ENCODE measurements around the gene SPINK7. TPM values are rescaled to one million over a fixed set of nuclear protein-coding genes. Genes with fewer than 3 reads are reported as not detected.
A peak's percentile ranks its signal among the peaks of the same experiment; 100 is the strongest.
"Not testable (repeated sequence)": the region's sequence is repeated elsewhere in the genome, so short reads cannot be mapped to it uniquely, and the experiment has no call there.

SPINK7 gene
- total RNA-seq, 3 donors from 2014 or later: not detected

DNA sequence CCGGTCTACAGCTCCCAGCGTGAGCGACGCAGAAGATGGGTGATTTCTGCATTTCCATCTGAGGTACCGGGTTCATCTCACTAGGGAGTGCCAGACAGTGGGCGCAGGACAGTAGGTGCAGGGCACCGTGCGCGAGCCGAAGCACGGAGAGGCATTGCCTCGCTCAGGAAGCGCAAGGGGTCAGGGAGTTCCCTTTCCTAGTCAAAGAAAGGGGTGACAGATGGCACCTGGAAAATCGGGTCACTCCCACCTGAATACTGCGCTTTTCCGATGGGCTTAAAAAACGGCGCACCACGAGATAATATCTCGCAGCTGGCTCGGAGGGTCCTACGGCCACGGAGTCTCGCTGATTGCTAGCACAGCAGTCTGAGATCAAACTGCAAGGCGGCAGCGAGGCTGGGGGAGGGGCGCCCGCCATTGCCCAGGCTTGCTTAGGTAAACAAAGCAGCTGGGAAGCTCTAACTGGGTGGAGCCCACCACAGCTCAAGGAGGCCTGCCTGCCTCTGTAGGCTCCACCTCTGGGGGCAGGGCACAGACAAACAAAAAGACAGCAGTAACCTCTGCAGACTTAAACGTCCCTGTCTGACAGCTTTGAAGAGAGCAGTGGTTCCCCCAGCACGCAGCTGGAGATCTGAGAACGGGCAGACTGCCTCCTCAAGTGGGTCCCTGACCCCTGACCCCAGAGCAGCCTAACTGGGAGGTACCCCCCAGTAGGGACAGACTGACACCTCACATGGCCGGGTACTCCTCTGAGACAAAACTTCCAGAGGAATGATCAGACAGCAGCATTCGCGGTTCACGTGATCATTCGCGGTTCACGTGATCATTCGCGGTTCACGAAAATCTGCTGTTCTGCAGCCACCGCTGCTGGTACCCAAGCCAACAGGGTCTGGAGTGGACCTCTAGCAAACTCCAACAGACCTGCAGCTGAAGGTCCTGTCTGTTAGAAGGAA lies 8.1 kb downstream of the SPINK7 start:
- not testable (repeated sequence) for ATAC-seq; H3K4me1 Mint-ChIP-seq (ENCODE audit: low read depth); H3K9me3 Mint-ChIP-seq; H3K36me3 Mint-ChIP-seq (ENCODE audit: insufficient read depth); DNase-seq; H3K27me3 Mint-ChIP-seq (ENCODE audit: low read depth)
- H3K4me3 Mint-ChIP-seq: peak overlapping the region; percentile 79

DNA sequence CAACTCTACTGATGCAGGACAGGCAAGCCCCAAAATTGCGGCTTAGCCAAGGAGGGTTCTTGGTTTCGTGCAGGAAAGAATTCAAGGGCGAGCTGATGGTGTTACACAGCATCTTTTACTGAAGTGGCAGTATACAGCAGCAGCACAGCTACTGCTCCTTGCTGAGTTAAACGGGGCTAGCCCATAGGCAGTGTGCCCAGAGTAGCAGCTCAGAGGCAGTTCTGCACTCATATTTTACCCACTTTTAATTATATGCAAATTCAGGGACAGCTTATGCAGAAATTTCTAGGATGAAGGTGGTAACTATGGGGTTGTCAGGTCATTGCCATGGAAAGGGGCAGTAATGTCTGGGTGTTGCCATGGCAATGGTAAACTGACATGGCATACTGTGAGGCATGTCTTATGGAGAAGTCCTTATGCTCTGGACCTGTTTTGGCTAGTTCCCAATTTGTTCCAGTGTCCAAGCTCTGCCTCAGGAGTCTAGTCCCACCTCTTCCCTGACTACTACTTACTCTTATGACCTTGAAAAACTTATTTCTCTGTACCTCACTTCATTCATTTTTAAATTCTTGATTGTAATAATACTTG lies 21.1 kb downstream of the SPINK7 start:
- no peak for ATAC-seq
- no peak for DNase-seq
- Mint-ChIP-seq H3K4me1 (ENCODE audit: low read depth) (no peaks in the 10 kb centered on the region), H3K36me3 (ENCODE audit: insufficient read depth) (peaks cover 3% of the 10 kb centered on the region), H3K9me3 (peaks cover 19% of the 10 kb centered on the region), H3K4me3 (no peak overlapping the region), H3K27me3 (ENCODE audit: low read depth) (peaks cover 3% of the 10 kb centered on the region)

DNA sequence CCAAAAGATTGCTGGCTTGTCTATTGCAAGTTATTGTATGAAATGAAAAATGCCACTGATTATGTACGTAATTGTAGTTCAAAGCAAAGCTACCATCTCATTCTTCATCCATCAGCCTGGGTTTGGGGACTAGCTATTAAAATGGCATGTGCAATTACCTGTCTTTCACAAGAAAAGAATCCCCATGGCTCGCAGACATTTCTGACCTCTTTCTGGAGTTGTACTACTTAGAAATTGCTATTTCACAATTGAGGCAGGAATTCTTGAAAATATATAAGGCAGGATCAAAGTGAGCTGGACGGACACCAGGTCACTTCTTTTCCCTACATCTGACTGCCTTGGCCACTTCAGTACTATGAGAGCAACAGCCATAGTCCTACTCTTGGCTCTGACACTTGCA lies 23.0 kb downstream of the SPINK7 start, which contains the start of gene SPINK9:
Gene SPINK9 (plus strand): TSS at position 301 of the 400 bp plus-strand sequence. CDS start 55 bp downstream, at position 356.
- H3K4me1 Mint-ChIP-seq (ENCODE audit: low read depth): no peaks in the 10 kb centered on the region

DNA sequence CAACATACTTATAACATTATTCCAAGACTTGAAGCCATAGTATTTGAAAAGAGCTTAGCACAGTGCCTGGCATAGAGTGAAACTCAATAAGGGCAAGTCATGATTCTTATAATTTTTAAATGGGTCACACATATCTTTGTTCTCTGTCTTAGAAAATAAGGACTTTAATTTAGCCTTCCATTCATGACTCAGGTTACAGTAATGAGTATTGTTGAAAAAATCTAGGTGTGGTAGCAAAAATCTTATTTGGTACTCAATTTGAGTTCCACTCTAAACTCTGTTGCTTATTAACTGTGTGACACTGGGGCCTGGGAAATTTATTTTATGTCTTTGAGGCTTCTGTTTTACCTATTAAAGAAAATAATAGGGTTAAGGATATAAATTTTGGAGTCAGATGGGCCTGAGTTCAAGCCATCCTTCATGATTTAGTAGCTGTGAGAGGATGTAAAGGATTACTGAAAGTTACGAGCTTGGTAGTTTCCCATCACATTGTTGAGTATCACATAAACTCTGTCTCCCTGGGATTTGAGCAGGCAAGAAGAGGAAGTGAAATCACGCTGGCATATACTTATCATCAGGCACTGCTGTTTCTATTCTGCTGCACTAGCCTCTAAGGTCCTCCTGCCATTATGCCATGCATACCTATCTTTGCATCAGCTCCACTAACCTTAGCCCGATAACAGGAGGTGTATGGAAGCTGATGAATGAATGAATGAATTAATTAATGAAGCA lies 24.6 kb downstream of the SPINK7 start:
- Mint-ChIP-seq H3K4me3 (no peak overlapping the region), H3K27me3 (ENCODE audit: low read depth) (no peaks in the 10 kb centered on the region), H3K4me1 (ENCODE audit: low read depth) (no peaks in the 10 kb centered on the region), H3K9me3 (no peaks in the 10 kb centered on the region), H3K36me3 (ENCODE audit: insufficient read depth) (peaks cover 2% of the 10 kb centered on the region)
- ATAC-seq: no peak
- no peak for DNase-seq

More for the DNA sequence above, 23.0 kb downstream of the SPINK7 start, which contains the start of gene SPINK9:
- H3K9me3 Mint-ChIP-seq: peaks cover 7% of the 10 kb centered on the region
- peaks cover 1% of the 10 kb centered on the region for H3K27me3 Mint-ChIP-seq (ENCODE audit: low read depth)
- peaks cover 3% of the 10 kb centered on the region for H3K36me3 Mint-ChIP-seq (ENCODE audit: insufficient read depth)
- H3K4me3 Mint-ChIP-seq: no peak within 1 kb of the TSS
- ATAC-seq (no peak), DNase-seq (no peak)

DNA sequence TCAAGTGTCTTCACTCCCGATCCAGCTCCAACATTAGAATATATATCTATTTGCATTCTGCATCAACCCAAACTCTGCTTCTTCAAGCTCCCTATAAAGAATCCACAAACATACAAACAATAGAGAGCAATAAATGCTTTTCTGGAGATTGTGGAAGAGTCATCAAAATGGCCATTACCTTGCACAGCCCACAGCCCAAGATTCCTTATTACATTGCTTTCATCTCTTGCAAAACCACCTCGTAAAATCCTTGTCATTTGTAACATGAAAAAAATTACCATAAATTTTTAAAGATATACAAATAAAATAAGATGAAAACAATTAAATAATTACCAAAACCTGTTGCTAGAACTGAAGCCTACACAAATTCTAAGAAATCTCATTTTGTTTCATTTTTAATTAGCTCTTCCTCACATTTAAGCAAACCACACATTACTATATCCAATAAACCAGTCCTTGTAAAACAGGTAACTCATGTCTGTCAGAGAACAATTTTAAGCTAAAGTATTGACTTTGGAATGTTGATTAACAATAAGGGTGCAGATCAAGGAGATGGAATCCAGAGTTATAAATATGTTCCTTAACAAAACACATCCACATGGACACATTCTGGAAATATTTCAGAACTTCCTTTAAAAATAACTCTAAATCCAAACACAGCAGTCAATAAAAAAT lies 30.3 kb downstream of the SPINK7 start:
- peaks cover 3% of the 10 kb centered on the region for H3K36me3 Mint-ChIP-seq (ENCODE audit: insufficient read depth)
- ATAC-seq: no peak
- no peaks in the 10 kb centered on the region for H3K4me1 Mint-ChIP-seq (ENCODE audit: low read depth)
- no peaks in the 10 kb centered on the region for H3K9me3 Mint-ChIP-seq
- H3K4me3 Mint-ChIP-seq: no peak overlapping the region
- DNase-seq: no peak
- H3K27me3 Mint-ChIP-seq (ENCODE audit: low read depth): no peaks in the 10 kb centered on the region

DNA sequence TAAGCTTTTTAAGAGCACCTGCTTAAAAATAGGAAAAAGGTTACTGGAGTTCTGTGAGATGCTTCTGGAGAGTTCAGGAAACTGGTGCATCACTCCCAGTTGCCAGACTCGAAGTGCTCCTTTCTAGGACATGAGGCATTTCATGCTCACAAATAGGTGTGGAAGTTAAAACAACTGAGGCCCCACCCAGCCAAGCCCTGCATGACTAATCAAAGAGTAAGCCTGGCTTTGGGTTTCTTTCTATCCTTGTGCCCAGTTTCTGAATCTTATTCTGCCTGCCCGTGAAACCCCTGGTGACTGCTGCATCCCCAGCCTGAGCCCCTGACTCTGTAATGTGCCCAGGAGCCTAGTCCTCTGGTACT lies 30.8 kb downstream of the SPINK7 start:
- Mint-ChIP-seq H3K4me1 (ENCODE audit: low read depth) (no peaks in the 10 kb centered on the region), H3K36me3 (ENCODE audit: insufficient read depth) (peaks cover 3% of the 10 kb centered on the region), H3K27me3 (ENCODE audit: low read depth) (no peaks in the 10 kb centered on the region), H3K4me3 (no peak overlapping the region), H3K9me3 (no peaks in the 10 kb centered on the region)
- DNase-seq (no peak), ATAC-seq (no peak)

DNA sequence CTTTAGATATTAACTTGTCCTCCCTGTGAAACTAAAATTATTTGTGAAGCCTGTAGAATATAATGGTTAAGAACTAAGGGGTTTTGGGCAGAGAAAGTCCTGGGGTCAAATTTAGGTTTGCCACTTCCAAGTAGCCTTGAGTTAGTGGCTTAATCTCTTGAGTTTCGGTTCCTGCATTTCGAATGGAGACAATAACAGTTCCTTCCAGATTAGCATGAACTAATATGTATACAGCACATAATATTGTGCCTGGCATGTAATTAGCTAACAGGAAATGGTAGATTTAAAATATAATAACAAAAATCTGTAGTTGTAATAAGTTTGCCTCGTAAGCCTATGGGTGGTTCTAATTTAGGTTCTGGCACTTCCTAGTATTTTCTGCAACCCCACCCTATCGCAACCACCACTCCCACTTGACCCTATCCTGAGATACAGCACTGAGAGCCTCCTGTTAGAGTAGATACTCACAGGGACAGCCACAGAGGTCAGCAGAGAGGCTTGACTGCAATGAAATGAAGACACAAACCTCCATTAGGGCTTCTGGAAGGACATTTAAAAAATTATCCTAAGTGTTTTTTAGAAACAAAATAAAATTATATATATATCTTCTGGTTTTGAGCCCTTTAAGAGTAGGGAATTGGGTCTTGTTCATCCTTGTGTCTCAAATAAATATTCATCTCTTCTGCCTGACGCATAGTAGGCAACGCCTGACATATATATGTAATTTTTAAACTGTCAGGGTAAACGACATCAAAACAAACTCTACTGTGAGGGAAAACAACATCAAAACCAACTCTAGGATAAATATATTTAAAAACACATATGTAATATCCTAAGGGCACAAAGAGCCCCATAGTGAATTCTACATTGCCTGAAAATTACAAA lies 31.6 kb downstream of the SPINK7 start:
- peaks cover 3% of the 10 kb centered on the region for H3K36me3 Mint-ChIP-seq (ENCODE audit: insufficient read depth)
- H3K4me3 Mint-ChIP-seq: no peak overlapping the region
- H3K9me3 Mint-ChIP-seq: no peaks in the 10 kb centered on the region
- no peak for DNase-seq
- ATAC-seq: no peak
- no peaks in the 10 kb centered on the region for H3K27me3 Mint-ChIP-seq (ENCODE audit: low read depth)
- no peaks in the 10 kb centered on the region for H3K4me1 Mint-ChIP-seq (ENCODE audit: low read depth)

DNA sequence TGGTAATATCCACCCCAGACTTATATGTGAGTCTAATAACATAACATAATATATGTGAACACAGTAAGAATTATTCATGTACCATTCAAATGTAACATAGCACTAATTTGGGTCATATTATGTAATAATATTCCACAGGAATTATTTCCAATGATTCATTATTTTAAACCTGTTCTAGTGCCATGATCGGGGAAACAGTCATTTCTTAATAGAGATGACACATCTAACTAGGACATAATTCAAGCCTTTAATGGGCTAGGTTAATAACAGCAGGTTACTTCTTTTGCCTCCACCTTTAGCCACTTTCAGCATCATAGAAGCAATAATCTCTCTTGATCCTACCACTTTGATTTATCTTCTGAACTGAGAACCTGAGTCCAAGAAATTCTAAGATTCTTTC lies 35.5 kb downstream of the SPINK7 start:
- H3K4me1 Mint-ChIP-seq (ENCODE audit: low read depth): no peaks in the 10 kb centered on the region
- no peak overlapping the region for H3K4me3 Mint-ChIP-seq
- H3K36me3 Mint-ChIP-seq (ENCODE audit: insufficient read depth): no peaks in the 10 kb centered on the region
- no peaks in the 10 kb centered on the region for H3K9me3 Mint-ChIP-seq
- DNase-seq: no peak
- ATAC-seq: no peak
- H3K27me3 Mint-ChIP-seq (ENCODE audit: low read depth): no peaks in the 10 kb centered on the region

DNA sequence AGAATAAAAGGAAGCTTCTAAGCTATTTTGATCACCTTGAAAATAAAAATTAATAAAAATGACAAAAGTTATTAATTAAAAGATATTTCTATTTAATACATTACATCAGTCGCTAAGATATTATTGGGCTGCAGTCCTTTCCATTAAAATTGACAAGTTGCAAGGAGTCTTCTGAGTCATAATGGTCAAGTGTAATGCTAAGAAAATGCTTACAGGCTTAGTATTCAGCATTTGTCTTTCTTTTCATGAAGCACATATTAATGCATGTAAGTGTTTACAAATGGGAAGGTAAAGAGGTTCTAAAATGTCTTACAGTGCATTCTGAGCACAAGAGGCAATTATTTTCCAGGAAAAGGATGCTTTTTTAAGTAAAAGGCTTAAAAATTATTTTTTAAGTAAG lies 40.5 kb downstream of the SPINK7 start:
- H3K9me3 Mint-ChIP-seq: no peaks in the 10 kb centered on the region
- no peak overlapping the region for H3K4me3 Mint-ChIP-seq
- no peaks in the 10 kb centered on the region for H3K4me1 Mint-ChIP-seq (ENCODE audit: low read depth)
- no peak for ATAC-seq
- no peaks in the 10 kb centered on the region for H3K27me3 Mint-ChIP-seq (ENCODE audit: low read depth)
- no peak for DNase-seq
- H3K36me3 Mint-ChIP-seq (ENCODE audit: insufficient read depth): no peaks in the 10 kb centered on the region

DNA sequence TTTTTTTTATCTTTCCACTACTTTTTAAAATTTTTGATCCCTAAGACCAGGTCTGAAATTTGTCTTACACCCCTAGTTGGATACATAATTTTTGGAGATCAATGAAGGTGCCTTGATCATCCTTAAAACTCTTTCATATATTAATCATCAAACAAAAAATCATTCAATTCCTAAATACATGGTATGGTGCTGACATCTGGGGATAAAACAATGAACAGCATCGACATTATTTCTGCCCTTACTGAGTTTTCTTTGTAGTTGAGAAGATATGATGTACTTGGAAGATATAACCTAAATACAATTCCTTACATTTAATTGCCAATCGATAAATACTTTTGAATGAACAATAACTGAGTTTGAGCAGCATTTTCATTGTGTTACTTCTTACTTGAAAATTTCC lies 41.4 kb downstream of the SPINK7 start:
- ATAC-seq (no peak), DNase-seq (no peak)
- Mint-ChIP-seq H3K4me3 (no peak overlapping the region), H3K27me3 (ENCODE audit: low read depth) (no peaks in the 10 kb centered on the region), H3K9me3 (no peaks in the 10 kb centered on the region), H3K4me1 (ENCODE audit: low read depth) (no peaks in the 10 kb centered on the region), H3K36me3 (ENCODE audit: insufficient read depth) (no peaks in the 10 kb centered on the region)

DNA sequence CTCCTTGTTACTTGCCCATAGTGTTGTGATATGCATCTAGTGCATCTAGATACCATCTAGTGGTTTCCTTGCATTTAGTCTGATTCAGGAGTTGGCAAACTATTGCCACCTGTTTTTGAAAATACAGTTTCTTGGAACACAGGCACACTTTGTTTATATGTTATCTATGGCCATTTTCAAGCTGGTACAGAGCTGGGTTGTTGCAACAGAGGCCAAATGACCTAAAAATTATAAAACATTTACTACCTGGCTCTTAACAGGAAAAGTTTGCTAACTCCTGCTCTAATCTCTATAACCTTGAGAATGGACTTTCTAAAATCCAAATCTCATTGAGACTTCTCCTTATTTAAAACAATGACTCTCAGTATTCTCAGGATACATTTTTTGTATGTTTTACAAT lies 52.1 kb downstream of the SPINK7 start:
- H3K27me3 Mint-ChIP-seq (ENCODE audit: low read depth): peaks cover 4% of the 10 kb centered on the region
- peaks cover 6% of the 10 kb centered on the region for H3K9me3 Mint-ChIP-seq
- DNase-seq (no peak), ATAC-seq (no peak)
- H3K4me3 Mint-ChIP-seq: no peak overlapping the region
- H3K36me3 Mint-ChIP-seq (ENCODE audit: insufficient read depth): peaks cover 2% of the 10 kb centered on the region
- no peaks in the 10 kb centered on the region for H3K4me1 Mint-ChIP-seq (ENCODE audit: low read depth)

All from activated T-cell treated with anti-CD3 and anti-CD28 coated beads, Interleukin-2, amount 50 U/mL, for 4 hours (primary cell).